ENCODE results near the gene TMC5. TPM values are rescaled to one million over a fixed set of nuclear protein-coding genes. Genes with fewer than 3 reads are reported as not detected.

Gene TMC5
- total RNA-seq, 1 experiment from 2014 or later = 52.5 TPM

DNA sequence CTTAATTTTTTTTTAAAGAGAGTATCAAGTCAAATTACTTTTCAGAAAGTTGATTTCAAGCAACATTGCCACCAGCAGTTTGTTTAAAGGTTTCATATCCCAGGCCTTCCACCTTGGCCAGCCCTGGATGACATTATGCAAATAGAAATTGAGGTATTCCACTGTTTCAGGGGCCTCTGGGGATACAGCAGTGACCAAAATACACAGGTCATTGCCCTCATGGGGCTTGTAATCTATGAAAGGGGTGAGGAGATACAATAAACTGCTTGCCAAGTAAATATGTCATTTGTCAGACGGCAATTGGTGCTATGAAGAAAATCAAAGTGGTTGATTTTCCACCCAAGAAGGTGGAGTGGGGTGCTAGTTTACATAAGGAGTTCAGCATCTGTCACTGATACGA is 37.8 kb upstream of the TMC5 start:
- no peaks in the 10 kb centered on the region for H4K20me1 ChIP-seq (ENCODE audit: insufficient read depth)
- H3K36me3 ChIP-seq (ENCODE audit: low read depth) = no peaks in the 10 kb centered on the region
- intact Hi-C loops (cut with micrococcal nuclease; ENCODE audit: unreplicated experiment) = loop anchor here (5.0 to 10.0 kb wide), 5 partner anchors 95 to 198 kb away; partner anchors contain the start of genes CCP110, CLEC19A and GDE1
- H3K4me1 ChIP-seq (replicated peaks; ENCODE audit: insufficient read depth) = peaks cover 33% of the 10 kb centered on the region
- DNase-seq = no peak
- no peak overlapping the region for H3K4me3 ChIP-seq
- CTCF ChIA-PET = no interaction called here
- H3K4me2 ChIP-seq = no peak overlapping the region
- H3K9me3 ChIP-seq (ENCODE audit: insufficient read depth, low read depth) = no peaks in the 10 kb centered on the region
- no peak overlapping the region for H2AFZ ChIP-seq
- no peaks in the 10 kb centered on the region for H3K27me3 ChIP-seq (ENCODE audit: insufficient read depth, low read depth)
- H3K9me2 ChIP-seq (ENCODE audit: insufficient read depth) = no peaks in the 10 kb centered on the region
- no peak for TF ChIP-seq EZH2 (IDR thresholded peaks at IDR 0.05; ENCODE audit: low read depth)
- TF ChIP-seq, protein P1, sequence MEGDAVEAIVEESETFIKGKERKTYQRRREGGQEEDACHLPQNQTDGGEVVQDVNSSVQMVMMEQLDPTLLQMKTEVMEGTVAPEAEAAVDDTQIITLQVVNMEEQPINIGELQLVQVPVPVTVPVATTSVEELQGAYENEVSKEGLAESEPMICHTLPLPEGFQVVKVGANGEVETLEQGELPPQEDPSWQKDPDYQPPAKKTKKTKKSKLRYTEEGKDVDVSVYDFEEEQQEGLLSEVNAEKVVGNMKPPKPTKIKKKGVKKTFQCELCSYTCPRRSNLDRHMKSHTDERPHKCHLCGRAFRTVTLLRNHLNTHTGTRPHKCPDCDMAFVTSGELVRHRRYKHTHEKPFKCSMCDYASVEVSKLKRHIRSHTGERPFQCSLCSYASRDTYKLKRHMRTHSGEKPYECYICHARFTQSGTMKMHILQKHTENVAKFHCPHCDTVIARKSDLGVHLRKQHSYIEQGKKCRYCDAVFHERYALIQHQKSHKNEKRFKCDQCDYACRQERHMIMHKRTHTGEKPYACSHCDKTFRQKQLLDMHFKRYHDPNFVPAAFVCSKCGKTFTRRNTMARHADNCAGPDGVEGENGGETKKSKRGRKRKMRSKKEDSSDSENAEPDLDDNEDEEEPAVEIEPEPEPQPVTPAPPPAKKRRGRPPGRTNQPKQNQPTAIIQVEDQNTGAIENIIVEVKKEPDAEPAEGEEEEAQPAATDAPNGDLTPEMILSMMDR (conservative IDR thresholded peaks at IDR 0.05) = no peak
- peaks cover 28% of the 10 kb centered on the region for H3F3A ChIP-seq (ENCODE audit: insufficient read depth, low read depth)
- no peak overlapping the region for H3K27ac ChIP-seq
- H3K79me2 ChIP-seq (ENCODE audit: low read depth) = 0 out of 2 replicates have a peak, but pooled peaks cover 4% of the 10 kb centered on the region
- POLR2A ChIA-PET (ENCODE audit: unreplicated experiment) = no interaction called here
- no TSS peak for BruUV-seq (replicated peaks)

DNA sequence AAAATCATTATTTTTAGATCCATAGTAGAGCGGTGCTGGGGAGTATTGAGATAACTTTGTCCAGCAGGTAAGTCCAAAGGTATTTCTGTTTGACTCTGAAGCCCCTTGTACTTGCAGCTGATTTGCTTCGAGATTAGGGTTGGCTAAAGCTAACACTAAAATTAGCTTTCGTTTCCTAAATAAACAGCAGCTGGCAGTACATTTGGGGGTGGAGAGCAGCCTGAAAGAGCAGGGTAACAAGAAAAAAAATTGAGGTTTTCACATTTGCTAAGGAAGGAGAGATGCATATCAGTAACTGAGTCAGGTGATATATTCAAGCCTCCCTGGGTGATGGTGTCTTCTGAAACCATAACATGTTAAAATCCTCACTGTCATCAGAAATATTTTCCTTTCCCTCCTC is 37.4 kb upstream of the TMC5 start:
- Histone ChIP-seq H3K27ac (no peak overlapping the region), H3K4me1 (replicated peaks; ENCODE audit: insufficient read depth) (peaks cover 38% of the 10 kb centered on the region), H2AFZ (no peak overlapping the region), H3K36me3 (ENCODE audit: low read depth) (no peaks in the 10 kb centered on the region), H3K9me2 (ENCODE audit: insufficient read depth) (no peaks in the 10 kb centered on the region), H3K4me3 (no peak overlapping the region), H3K4me2 (no peak overlapping the region), H4K20me1 (ENCODE audit: insufficient read depth) (no peaks in the 10 kb centered on the region), H3K9me3 (ENCODE audit: insufficient read depth, low read depth) (no peaks in the 10 kb centered on the region), H3K79me2 (ENCODE audit: low read depth) (0 out of 2 replicates have a peak, but pooled peaks cover 4% of the 10 kb centered on the region), H3K27me3 (ENCODE audit: insufficient read depth, low read depth) (no peaks in the 10 kb centered on the region), H3F3A (ENCODE audit: insufficient read depth, low read depth) (peaks cover 33% of the 10 kb centered on the region)
- POLR2A ChIA-PET (ENCODE audit: unreplicated experiment) = no interaction called here
- CTCF ChIA-PET = interaction anchor here (0.6 kb wide), 1 partner anchor 174 kb away, joined by 4 read pairs; no protein-coding TSS in a partner anchor
- BruUV-seq (replicated peaks) = no TSS peak
- intact Hi-C loops (cut with micrococcal nuclease; ENCODE audit: unreplicated experiment) = loop anchor here (5.0 kb wide), 1 partner anchor 142 kb away; the partner anchor contains the start of genes CCP110 and GDE1
- no peak for DNase-seq
- TF ChIP-seq EZH2 (IDR thresholded peaks at IDR 0.05; ENCODE audit: low read depth) = no peak
- TF ChIP-seq, protein P1 (conservative IDR thresholded peaks at IDR 0.05) = no peak

DNA sequence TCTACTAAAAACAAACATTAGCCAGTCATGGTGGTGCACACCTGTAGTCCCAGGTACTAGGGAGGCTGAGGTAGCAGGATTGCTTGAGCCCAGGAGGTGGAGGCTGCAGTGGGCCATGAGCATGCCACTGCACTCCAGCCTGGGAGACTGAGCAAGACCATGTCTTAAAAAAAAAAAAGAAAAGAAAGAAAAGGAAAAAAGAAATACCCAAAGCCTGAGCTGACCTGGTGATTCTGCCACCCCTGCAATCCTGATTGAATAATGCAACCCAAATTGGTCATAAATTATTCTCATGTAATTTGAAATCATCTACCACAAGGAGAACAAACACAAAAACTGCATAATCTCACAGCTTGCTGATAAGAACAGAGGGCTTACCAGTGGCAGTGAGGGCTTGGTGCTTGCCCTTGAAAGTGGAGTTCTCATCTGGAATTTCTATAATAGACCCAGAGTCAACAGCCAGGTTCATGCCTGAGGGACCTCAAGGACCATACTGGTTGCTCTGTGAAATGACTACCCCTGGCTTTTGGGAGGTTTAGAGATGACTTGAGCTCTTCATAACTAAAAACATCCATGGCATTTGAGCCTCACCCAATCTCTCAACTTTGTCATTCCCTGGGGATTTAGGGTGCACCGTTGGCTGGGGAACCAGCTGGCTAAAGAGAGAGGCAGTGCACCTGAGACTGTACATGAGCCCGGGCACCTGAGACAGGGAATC is 35.4 kb upstream of the TMC5 start:
- no peaks in the 10 kb centered on the region for H4K20me1 ChIP-seq (ENCODE audit: insufficient read depth)
- peaks cover 57% of the 10 kb centered on the region for H3K4me1 ChIP-seq (replicated peaks; ENCODE audit: insufficient read depth)
- H3K9me2 ChIP-seq (ENCODE audit: insufficient read depth) = no peaks in the 10 kb centered on the region
- peak overlapping the region; percentile 66 for H3K27ac ChIP-seq
- no peak for TF ChIP-seq EZH2 (IDR thresholded peaks at IDR 0.05; ENCODE audit: low read depth)
- TF ChIP-seq, protein P1 (conservative IDR thresholded peaks at IDR 0.05) = no peak
- ChIA-PET POLR2A (ENCODE audit: unreplicated experiment) (interaction anchor here (0.6 to 1.1 kb wide), 12 partner anchors 9 to 640 kb away, joined by 3 to 10 read pairs (median 6); partner anchors contain the start of gene CCP110), CTCF (interaction anchor here (0.5 to 1.3 kb wide), 5 partner anchors 30 to 295 kb away, joined by 3 to 4 read pairs (median 3); no protein-coding TSS in a partner anchor)
- H3K4me3 ChIP-seq = no peak overlapping the region
- H2AFZ ChIP-seq = no peak overlapping the region; the same call in 1 of the 2 replicates
- no peaks in the 10 kb centered on the region for H3K9me3 ChIP-seq (ENCODE audit: insufficient read depth, low read depth)
- peaks cover 17% of the 10 kb centered on the region; the same call in 1 of the 2 replicates for H3K79me2 ChIP-seq (ENCODE audit: low read depth)
- BruUV-seq (replicated peaks) = TSS peak; percentile 30
- H3K27me3 ChIP-seq (ENCODE audit: insufficient read depth, low read depth) = no peaks in the 10 kb centered on the region
- peak; percentile 58 to 85 for DNase-seq
- peaks cover 40% of the 10 kb centered on the region for H3F3A ChIP-seq (ENCODE audit: insufficient read depth, low read depth)
- intact Hi-C loops (cut with micrococcal nuclease; ENCODE audit: unreplicated experiment) = loop anchor here (2.0 to 5.0 kb wide), 2 partner anchors 140 to 581 kb away; partner anchors contain the start of genes ARL6IP1, CCP110 and GDE1
- no peaks in the 10 kb centered on the region for H3K36me3 ChIP-seq (ENCODE audit: low read depth)
- peak overlapping the region; percentile 46 for H3K4me2 ChIP-seq
